ENCODE data around the gene GABRA4. TPM values are rescaled to one million over a fixed set of nuclear protein-coding genes. Genes with fewer than 3 reads are reported as not detected.

GABRA4 gene
- total RNA-seq, 2 experiments from 2014 or later, result not detected

- no peaks in the 10 kb centered on the region for H3K9me3 Mint-ChIP-seq
- no peak for DNase-seq
Observed at GRCh38 chr4:46924789-46925529, 68.4 kb downstream of the GABRA4 start.

GRCh38 chr4:46922205-46922604, 71.2 kb downstream of the GABRA4 start:
- Mint-ChIP-seq H3K4me1 (no peaks in the 10 kb centered on the region), H3K27ac (no peak overlapping the region), H3K36me3 (no peaks in the 10 kb centered on the region), H3K9me3 (no peaks in the 10 kb centered on the region), H3K27me3 (no peaks in the 10 kb centered on the region), H3K4me3 (no peak overlapping the region)
- DNase-seq, result no peak

More at GRCh38 chr4:46924789-46925529, 68.4 kb downstream of the GABRA4 start:
- no peaks in the 10 kb centered on the region for H3K36me3 Mint-ChIP-seq
- no peaks in the 10 kb centered on the region for H3K4me1 Mint-ChIP-seq
- no peak overlapping the region for H3K4me3 Mint-ChIP-seq
- H3K27me3 Mint-ChIP-seq, result no peaks in the 10 kb centered on the region
- no peak overlapping the region for H3K27ac Mint-ChIP-seq

GRCh38 chr4:46909078-46909477, 84.3 kb downstream of the GABRA4 start, which contains the start of gene COX7B2:
TSS of gene COX7B2 (minus strand) at chr4:46909245. CDS start at chr4:46735192, 174,053 bp downstream.
- Mint-ChIP-seq H3K27me3 (no peaks in the 10 kb centered on the region), H3K36me3 (no peaks in the 10 kb centered on the region), H3K4me1 (no peaks in the 10 kb centered on the region), H3K4me3 (no peak within 1 kb of the TSS), H3K27ac (no peak within 1 kb of the TSS), H3K9me3 (peaks cover 1% of the 10 kb centered on the region)
- DNase-seq, result no peak

- peaks cover 1% of the 10 kb centered on the region for H3K9me3 Mint-ChIP-seq
- no peaks in the 10 kb centered on the region for H3K4me1 Mint-ChIP-seq
- no peak overlapping the region for H3K4me3 Mint-ChIP-seq
- H3K36me3 Mint-ChIP-seq, result no peaks in the 10 kb centered on the region
- H3K27ac Mint-ChIP-seq, result no peak overlapping the region
- no peaks in the 10 kb centered on the region for H3K27me3 Mint-ChIP-seq
- DNase-seq, result no peak
Observed at GRCh38 chr4:46908148-46908547, 85.2 kb downstream of the GABRA4 start.

GRCh38 chr4:46900082-46900481, 93.3 kb downstream of the GABRA4 start:
- Mint-ChIP-seq H3K27ac (no peak overlapping the region), H3K4me1 (no peaks in the 10 kb centered on the region), H3K27me3 (no peaks in the 10 kb centered on the region), H3K9me3 (no peaks in the 10 kb centered on the region), H3K4me3 (no peak overlapping the region), H3K36me3 (no peaks in the 10 kb centered on the region)
- no peak for DNase-seq

GRCh38 chr4:46894826-46895225, 98.6 kb downstream of the GABRA4 start:
- no peaks in the 10 kb centered on the region for H3K36me3 Mint-ChIP-seq
- no peak overlapping the region for H3K27ac Mint-ChIP-seq
- H3K4me1 Mint-ChIP-seq, result no peaks in the 10 kb centered on the region
- no peak for DNase-seq
- no peaks in the 10 kb centered on the region for H3K27me3 Mint-ChIP-seq
- H3K4me3 Mint-ChIP-seq, result no peak overlapping the region
- peaks cover 2% of the 10 kb centered on the region for H3K9me3 Mint-ChIP-seq

- H3K36me3 Mint-ChIP-seq, result no peaks in the 10 kb centered on the region
- H3K4me3 Mint-ChIP-seq, result no peak overlapping the region
- DNase-seq, result no peak
- H3K27ac Mint-ChIP-seq, result no peak overlapping the region
- H3K4me1 Mint-ChIP-seq, result no peaks in the 10 kb centered on the region
- no peaks in the 10 kb centered on the region for H3K27me3 Mint-ChIP-seq
- H3K9me3 Mint-ChIP-seq, result peaks cover 2% of the 10 kb centered on the region
Observed at GRCh38 chr4:46890056-46890455, 103.3 kb downstream of the GABRA4 start.

- Mint-ChIP-seq H3K36me3 (no peaks in the 10 kb centered on the region), H3K4me3 (no peak overlapping the region), H3K27me3 (no peaks in the 10 kb centered on the region), H3K4me1 (no peaks in the 10 kb centered on the region), H3K9me3 (peaks cover 2% of the 10 kb centered on the region), H3K27ac (no peak overlapping the region)
- no peak for DNase-seq
Observed at GRCh38 chr4:46889410-46889809, 104.0 kb downstream of the GABRA4 start.

GRCh38 chr4:46886711-46887110, 106.7 kb downstream of the GABRA4 start:
- no peaks in the 10 kb centered on the region for H3K36me3 Mint-ChIP-seq
- no peak overlapping the region for H3K27ac Mint-ChIP-seq
- no peaks in the 10 kb centered on the region for H3K9me3 Mint-ChIP-seq
- H3K4me1 Mint-ChIP-seq, result no peaks in the 10 kb centered on the region
- DNase-seq, result no peak
- no peaks in the 10 kb centered on the region for H3K27me3 Mint-ChIP-seq
- H3K4me3 Mint-ChIP-seq, result no peak overlapping the region

- no peak overlapping the region for H3K27ac Mint-ChIP-seq
- DNase-seq, result no peak
- H3K27me3 Mint-ChIP-seq, result no peaks in the 10 kb centered on the region
- H3K4me1 Mint-ChIP-seq, result no peaks in the 10 kb centered on the region
- no peaks in the 10 kb centered on the region for H3K36me3 Mint-ChIP-seq
- no peaks in the 10 kb centered on the region for H3K9me3 Mint-ChIP-seq
- no peak overlapping the region for H3K4me3 Mint-ChIP-seq
Observed at GRCh38 chr4:46878641-46879040, 114.7 kb downstream of the GABRA4 start.

- Mint-ChIP-seq H3K4me1 (no peaks in the 10 kb centered on the region), H3K27me3 (no peaks in the 10 kb centered on the region), H3K9me3 (peaks cover 7% of the 10 kb centered on the region), H3K4me3 (no peak overlapping the region), H3K27ac (no peak overlapping the region), H3K36me3 (no peaks in the 10 kb centered on the region)
- DNase-seq, result no peak
Observed at GRCh38 chr4:46874811-46875210, 118.6 kb downstream of the GABRA4 start.

GRCh38 chr4:46870411-46870810, 123.0 kb downstream of the GABRA4 start:
- no peak overlapping the region for H3K27ac Mint-ChIP-seq
- DNase-seq, result no peak
- no peaks in the 10 kb centered on the region for H3K36me3 Mint-ChIP-seq
- no peaks in the 10 kb centered on the region for H3K27me3 Mint-ChIP-seq
- H3K4me3 Mint-ChIP-seq, result no peak overlapping the region
- peaks cover 7% of the 10 kb centered on the region for H3K9me3 Mint-ChIP-seq
- H3K4me1 Mint-ChIP-seq, result no peaks in the 10 kb centered on the region

Other genes with a start within 250 kb of the GABRA4 start
- not detected for gene COX7B2, start 84.3 kb downstream of the GABRA4 start, total RNA-seq
- not detected for gene GABRB1, start 38.0 kb upstream of the GABRA4 start, total RNA-seq

Measured in activated naive CD8-positive, alpha-beta T cell treated with anti-CD3 and anti-CD28 coated beads for 36 hours (primary cell).